Stomach (tissue), 4 donors: ENCODE data around the gene AK1.

Experiments
- POLR2A ChIP-seq, 4 donors: fragments of 450-650 bp; IDR thresholded peaks; one replicate each; pipeline ENCODE4 v1.6.1; 2016; ENCODE audit warnings: antibody characterized with exemption in 4 of 4, control low read depth in 2 of 4, mild to moderate bottlenecking in 1 of 4, moderate library complexity in 1 of 4
- POLR2AphosphoS5 ChIP-seq, 3 donors: sonication (generic); formaldehyde crosslinking; IDR thresholded peaks; one replicate each; pipeline ENCODE4 v1.6.1; 2016; ENCODE audit warnings: antibody characterized with exemption in 3 of 3
- TF ChIP-seq, protein P1 (sequence below), 7 experiments: fragments of 450-650 bp in 4 of 7; fragments of 200-600 bp in 3 of 7; sonication (generic) in 3 of 7; IDR thresholded peaks; one replicate each; pipeline ENCODE4 v1.5.1; 2016 to 2019; ENCODE audit warnings: antibody characterized with exemption in 7 of 7, control low read depth in 2 of 7, mild to moderate bottlenecking in 1 of 7

DNA sequence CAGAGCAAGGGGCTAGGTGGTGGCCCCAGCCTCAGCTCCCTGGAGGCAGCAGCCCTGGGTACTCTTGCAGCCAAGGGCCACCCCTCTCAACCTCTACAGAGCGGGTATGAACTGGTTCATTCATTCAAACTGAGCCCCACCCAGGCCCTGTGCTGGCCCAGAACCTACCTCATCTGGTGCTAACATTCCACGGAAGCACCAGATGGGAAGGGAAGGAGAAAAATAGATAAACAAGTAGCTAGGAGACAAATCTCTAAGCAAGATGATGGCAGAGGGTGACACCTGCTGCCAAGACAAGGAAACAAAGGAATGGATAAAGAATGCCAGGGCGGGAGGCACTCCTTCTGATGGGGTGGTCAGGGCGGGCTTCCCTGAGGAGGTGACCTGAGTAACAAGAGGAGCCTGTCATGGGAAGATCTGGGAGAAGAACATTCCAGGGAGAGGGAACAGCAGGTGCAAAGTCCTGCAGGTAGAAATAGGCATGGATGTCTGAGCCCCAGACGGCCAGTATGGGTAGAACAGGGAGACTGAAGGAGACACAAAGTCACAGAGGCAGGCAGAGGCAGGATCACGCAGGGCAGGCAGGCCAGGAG lies 33.2 kb upstream of the AK1 start:
- TF ChIP-seq POLR2AphosphoS5 (IDR thresholded peaks at IDR 0.05) (no peak), POLR2A (IDR thresholded peaks at IDR 0.05) (no peak)
- TF ChIP-seq, protein P1, sequence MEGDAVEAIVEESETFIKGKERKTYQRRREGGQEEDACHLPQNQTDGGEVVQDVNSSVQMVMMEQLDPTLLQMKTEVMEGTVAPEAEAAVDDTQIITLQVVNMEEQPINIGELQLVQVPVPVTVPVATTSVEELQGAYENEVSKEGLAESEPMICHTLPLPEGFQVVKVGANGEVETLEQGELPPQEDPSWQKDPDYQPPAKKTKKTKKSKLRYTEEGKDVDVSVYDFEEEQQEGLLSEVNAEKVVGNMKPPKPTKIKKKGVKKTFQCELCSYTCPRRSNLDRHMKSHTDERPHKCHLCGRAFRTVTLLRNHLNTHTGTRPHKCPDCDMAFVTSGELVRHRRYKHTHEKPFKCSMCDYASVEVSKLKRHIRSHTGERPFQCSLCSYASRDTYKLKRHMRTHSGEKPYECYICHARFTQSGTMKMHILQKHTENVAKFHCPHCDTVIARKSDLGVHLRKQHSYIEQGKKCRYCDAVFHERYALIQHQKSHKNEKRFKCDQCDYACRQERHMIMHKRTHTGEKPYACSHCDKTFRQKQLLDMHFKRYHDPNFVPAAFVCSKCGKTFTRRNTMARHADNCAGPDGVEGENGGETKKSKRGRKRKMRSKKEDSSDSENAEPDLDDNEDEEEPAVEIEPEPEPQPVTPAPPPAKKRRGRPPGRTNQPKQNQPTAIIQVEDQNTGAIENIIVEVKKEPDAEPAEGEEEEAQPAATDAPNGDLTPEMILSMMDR (IDR thresholded peaks at IDR 0.05), result no peak
